ENCODE data around the gene FBLIM1. TPM values are rescaled to one million over a fixed set of nuclear protein-coding genes. Genes with fewer than 3 reads are reported as not detected.
"Not testable (repeated sequence)": the region's sequence is repeated elsewhere in the genome, so short reads cannot be mapped to it uniquely, and the experiment has no call there.

The FBLIM1 gene
- total RNA-seq, 1 experiment from 2014 or later, result 9.0 TPM

GRCh38 chr1:15826810-15827507 is 68.4 kb downstream of the FBLIM1 start:
- no peak overlapping the region for H3K27ac ChIP-seq
- H3K36me3 ChIP-seq, result no peaks in the 10 kb centered on the region
- DNase-seq, result no peak
- H3K9me3 ChIP-seq (replicated peaks), result no peaks in the 10 kb centered on the region
- no peaks in the 10 kb centered on the region for H3K4me1 ChIP-seq
- H3K4me3 ChIP-seq, result no peak overlapping the region
- no peaks in the 10 kb centered on the region for H3K27me3 ChIP-seq

- H3K9me3 ChIP-seq (replicated peaks); DNase-seq: not testable (repeated sequence)
Observed at GRCh38 chr1:15827567-15827966, 69.0 kb downstream of the FBLIM1 start.

GRCh38 chr1:15828931-15829330 is 70.3 kb downstream of the FBLIM1 start:
- not testable (repeated sequence) for DNase-seq

More at GRCh38 chr1:15827567-15827966, 69.0 kb downstream of the FBLIM1 start:
- not testable (repeated sequence) for H3K27me3 ChIP-seq, H3K36me3 ChIP-seq, H3K4me1 ChIP-seq, H3K27ac ChIP-seq, H3K4me3 ChIP-seq

GRCh38 chr1:15830258-15830657 is 71.7 kb downstream of the FBLIM1 start:
- no peaks in the 10 kb centered on the region for H3K4me1 ChIP-seq
- no peaks in the 10 kb centered on the region for H3K36me3 ChIP-seq
- DNase-seq, result no peak

More at GRCh38 chr1:15828931-15829330, 70.3 kb downstream of the FBLIM1 start:
- not testable (repeated sequence) for H3K27ac ChIP-seq; H3K9me3 ChIP-seq (replicated peaks); H3K4me3 ChIP-seq; H3K36me3 ChIP-seq; H3K4me1 ChIP-seq; H3K27me3 ChIP-seq

GRCh38 chr1:15833069-15833679 is 74.6 kb downstream of the FBLIM1 start:
- DNase-seq, result peak; percentile 79 to 85
- peak overlapping the region; percentile 96 for H3K27ac ChIP-seq
- H3K4me1 ChIP-seq, result no peaks in the 10 kb centered on the region
- H3K27me3 ChIP-seq, result no peaks in the 10 kb centered on the region
- H3K9me3 ChIP-seq (replicated peaks), result no peaks in the 10 kb centered on the region
- H3K36me3 ChIP-seq, result no peaks in the 10 kb centered on the region
- H3K4me3 ChIP-seq, result peak overlapping the region; percentile 69

More at GRCh38 chr1:15830258-15830657, 71.7 kb downstream of the FBLIM1 start:
- H3K27me3 ChIP-seq, result no peaks in the 10 kb centered on the region
- H3K4me3 ChIP-seq, result no peak overlapping the region
- H3K9me3 ChIP-seq (replicated peaks), result no peaks in the 10 kb centered on the region
- H3K27ac ChIP-seq, result no peak overlapping the region

GRCh38 chr1:15833842-15834405 is 75.3 kb downstream of the FBLIM1 start:
- H3K27me3 ChIP-seq, result no peaks in the 10 kb centered on the region
- H3K4me1 ChIP-seq, result no peaks in the 10 kb centered on the region
- H3K9me3 ChIP-seq (replicated peaks), result no peaks in the 10 kb centered on the region
- H3K4me3 ChIP-seq, result peak overlapping the region; percentile 69
- DNase-seq, result no peak
- H3K27ac ChIP-seq, result peak overlapping the region; percentile 96
- no peaks in the 10 kb centered on the region for H3K36me3 ChIP-seq

GRCh38 chr1:15834406-15835204 is 76.0 kb downstream of the FBLIM1 start:
- no peaks in the 10 kb centered on the region for H3K9me3 ChIP-seq (replicated peaks)
- no peaks in the 10 kb centered on the region for H3K27me3 ChIP-seq
- H3K4me1 ChIP-seq, result no peaks in the 10 kb centered on the region
- H3K27ac ChIP-seq, result peak overlapping the region; percentile 96
- H3K36me3 ChIP-seq, result no peaks in the 10 kb centered on the region
- peak overlapping the region; percentile 69 for H3K4me3 ChIP-seq
- DNase-seq, result peak; percentile 97

GRCh38 chr1:15835205-15835740 is 76.7 kb downstream of the FBLIM1 start:
- H3K4me3 ChIP-seq, result peak overlapping the region; percentile 69
- no peaks in the 10 kb centered on the region for H3K27me3 ChIP-seq
- H3K4me1 ChIP-seq, result no peaks in the 10 kb centered on the region
- no peak for DNase-seq
- peak overlapping the region; percentile 96 for H3K27ac ChIP-seq
- H3K36me3 ChIP-seq, result no peaks in the 10 kb centered on the region
- no peaks in the 10 kb centered on the region for H3K9me3 ChIP-seq (replicated peaks)

GRCh38 chr1:15835741-15836510 is 77.3 kb downstream of the FBLIM1 start:
- DNase-seq, result peak; percentile 100

More at GRCh38 chr1:15835741-15836510, 77.3 kb downstream of the FBLIM1 start:
- no peaks in the 10 kb centered on the region for H3K36me3 ChIP-seq
- H3K27me3 ChIP-seq, result no peaks in the 10 kb centered on the region
- H3K4me3 ChIP-seq, result peak overlapping the region; percentile 69
- H3K4me1 ChIP-seq, result no peaks in the 10 kb centered on the region
- peak overlapping the region; percentile 96 for H3K27ac ChIP-seq
- H3K9me3 ChIP-seq (replicated peaks), result no peaks in the 10 kb centered on the region

Other genes with a start within 250 kb of the FBLIM1 start
- 34.6 and 35.5 TPM in 2 replicates for gene CASP9, start 234.6 kb upstream of the FBLIM1 start, total RNA-seq (2014; rRNA removed; shearing (Covaris generic))
- gene DNAJC16, start 231.9 kb upstream of the FBLIM1 start, total RNA-seq (2014; rRNA removed; shearing (Covaris generic)), result 19.6 and 23.2 TPM in 2 replicates
- not detected in 2 replicates for gene AGMAT, start 173.7 kb upstream of the FBLIM1 start, total RNA-seq (2014; rRNA removed; shearing (Covaris generic))
- gene DDI2, start 141.3 kb upstream of the FBLIM1 start, total RNA-seq (2014; rRNA removed; shearing (Covaris generic)), result 27.5 and 29.1 TPM in 2 replicates
- 33.6 and 36.2 TPM in 2 replicates for gene PLEKHM2, start 74.5 kb upstream of the FBLIM1 start, total RNA-seq (2014; rRNA removed; shearing (Covaris generic))
- gene SLC25A34, start 22.5 kb upstream of the FBLIM1 start, total RNA-seq (2014; rRNA removed; shearing (Covaris generic)), result 2.8 and 3.5 TPM in 2 replicates
- not detected in 2 replicates for gene TMEM82, start 16.3 kb upstream of the FBLIM1 start, total RNA-seq (2014; rRNA removed; shearing (Covaris generic))
- gene UQCRHL, start 48.9 kb downstream of the FBLIM1 start, total RNA-seq (2014; rRNA removed; shearing (Covaris generic)), result 8.5 and 8.6 TPM in 2 replicates
- 47.2 and 55.7 TPM in 2 replicates for gene SPEN, start 88.9 kb downstream of the FBLIM1 start, total RNA-seq (2014; rRNA removed; shearing (Covaris generic))
- gene ZBTB17, start 217.3 kb downstream of the FBLIM1 start, total RNA-seq (2014; rRNA removed; shearing (Covaris generic)), result 27.1 and 34.9 TPM in 2 replicates
- gene SRARP, start 245.4 kb downstream of the FBLIM1 start, total RNA-seq (2014; rRNA removed; shearing (Covaris generic)), result not detected in 2 replicates